GM19455 (cell line): ENCODE results near the gene MAML3.

Experiments used
- ATAC-seq: cut with Tn5 transposase; IDR thresholded peaks from one replicate; pipeline ENCODE4 v1.9.1; 2021; ENCODE audit not compliant: unreplicated experiment

Gene MAML3

DNA sequence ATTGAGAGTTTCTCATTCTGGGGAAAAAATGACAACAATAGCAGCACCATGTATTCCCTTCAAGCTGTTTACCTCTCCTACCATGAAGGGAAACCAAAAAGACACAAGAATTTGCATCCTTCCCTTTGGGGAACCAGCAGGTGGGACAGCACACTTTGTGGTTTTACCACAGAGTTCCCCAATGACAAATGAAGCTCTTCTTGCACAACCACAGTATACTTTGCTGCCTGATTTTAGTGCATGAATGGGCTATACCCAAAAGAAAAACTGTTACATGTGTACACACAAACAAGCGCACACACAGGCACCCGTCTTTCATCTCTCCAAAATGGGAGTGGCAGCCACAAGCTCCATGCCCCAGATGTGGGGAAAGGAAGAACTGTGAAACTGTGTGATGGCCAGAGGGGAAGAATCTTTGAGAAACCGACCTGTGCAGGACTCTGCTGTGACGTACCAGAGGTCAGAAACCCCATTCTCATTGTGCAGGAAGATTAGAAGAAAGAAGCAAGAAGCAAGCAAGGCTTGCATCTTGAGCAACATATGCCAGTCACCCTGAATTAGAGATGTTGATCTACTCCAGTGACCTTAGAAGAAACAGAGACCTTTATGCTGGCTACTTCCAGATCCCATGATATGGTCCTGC, 2.7 kb upstream of the MAML3 start:
- no peak for ATAC-seq

DNA sequence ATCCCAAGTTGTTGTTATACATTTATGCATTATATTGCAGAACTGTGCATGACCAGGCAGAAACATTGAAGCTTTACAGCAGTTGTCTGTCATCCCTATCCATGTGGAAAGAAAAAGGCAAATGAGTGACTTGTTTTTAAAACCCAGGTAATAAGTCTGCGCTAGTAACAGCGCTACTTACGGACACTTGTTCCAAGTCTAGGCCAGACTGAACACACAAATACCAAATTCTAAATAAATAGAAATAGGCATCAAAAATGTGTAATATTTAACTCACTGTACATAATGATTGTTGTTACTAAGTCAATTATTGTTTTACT, 548 bp upstream of the MAML3 start:
- no peak for ATAC-seq

DNA sequence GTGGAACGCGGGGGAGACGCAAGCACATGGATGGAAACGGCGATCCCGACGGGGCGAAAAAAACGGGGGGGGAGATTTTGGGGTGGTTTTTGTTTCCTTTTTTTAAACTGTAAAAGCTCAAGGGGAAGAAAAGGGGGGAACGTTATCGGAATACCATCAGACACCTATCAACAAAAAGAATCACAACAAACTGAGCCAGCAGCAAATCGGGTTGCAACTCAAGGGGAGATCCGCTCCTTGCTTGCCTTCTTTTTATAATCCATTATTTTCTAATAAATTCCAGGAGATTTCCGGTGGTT, 616 bp downstream of the MAML3 start:
- ATAC-seq: no peak

DNA sequence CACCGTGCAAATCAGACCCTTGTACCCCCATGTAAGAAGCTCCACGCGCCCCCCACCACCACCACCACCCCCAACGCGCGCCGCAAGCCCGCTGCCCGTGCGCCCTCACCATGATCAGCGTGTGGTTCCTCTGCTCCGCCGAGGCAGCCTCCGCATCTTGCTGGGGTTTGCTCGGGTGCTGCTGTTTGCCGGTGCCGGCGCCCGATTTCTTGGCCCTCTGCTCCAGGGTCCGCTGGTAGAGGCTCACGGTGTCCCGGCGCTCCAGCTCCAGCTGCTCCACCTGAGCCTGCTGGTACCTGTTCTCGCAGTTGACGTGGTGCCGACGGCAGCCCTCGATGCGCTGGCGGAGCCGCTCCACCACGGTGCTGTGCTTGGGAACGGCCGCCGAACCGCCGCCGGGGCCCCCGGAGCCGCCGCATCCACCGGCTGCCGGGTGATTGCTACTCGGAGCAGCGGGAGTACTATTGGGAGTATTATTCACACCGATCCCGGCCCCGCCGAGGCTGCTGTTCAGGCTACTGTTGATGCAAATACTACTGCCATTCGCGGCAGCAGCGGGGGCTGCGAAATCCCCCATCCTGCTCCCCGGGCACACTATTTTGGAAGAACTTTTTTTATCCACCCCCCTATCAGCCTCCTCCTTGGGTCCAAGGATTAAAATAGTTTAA, 1.1 kb downstream of the MAML3 start:
- no peak for ATAC-seq

DNA sequence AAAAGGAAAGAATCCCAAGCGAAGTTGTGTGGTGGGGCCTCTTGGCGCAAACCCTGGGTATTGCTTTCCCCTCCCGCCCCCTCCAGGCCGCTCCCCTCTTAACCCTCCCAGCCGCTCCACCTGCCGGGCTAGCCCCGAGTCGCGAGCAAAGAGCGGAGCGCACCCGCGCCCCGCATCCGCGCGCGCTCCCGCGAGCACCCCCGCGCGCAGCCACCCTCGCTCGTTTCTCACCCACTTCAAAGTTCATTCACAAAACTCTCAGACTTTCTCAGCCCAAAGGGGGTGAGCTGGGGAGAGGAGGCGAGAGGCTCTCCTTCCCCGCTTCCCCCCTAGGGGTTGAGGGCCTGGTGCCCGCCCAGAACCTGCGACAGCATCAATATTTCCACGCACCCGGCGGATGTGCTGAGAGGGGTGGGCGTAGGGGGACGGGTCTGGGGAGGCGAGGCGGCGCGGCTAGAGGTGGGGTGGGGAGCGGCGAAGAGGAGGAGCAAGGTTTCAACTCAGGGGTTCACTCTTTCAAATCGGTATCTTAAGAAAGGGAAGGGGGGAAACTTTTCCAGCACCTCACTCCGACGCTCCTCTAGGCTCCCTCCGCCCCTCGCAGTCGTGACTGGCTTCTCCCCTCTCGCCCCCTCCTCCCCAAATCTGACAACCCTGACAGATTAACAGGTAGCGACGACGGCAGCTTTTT, 1.8 kb downstream of the MAML3 start:
- no peak for ATAC-seq

DNA sequence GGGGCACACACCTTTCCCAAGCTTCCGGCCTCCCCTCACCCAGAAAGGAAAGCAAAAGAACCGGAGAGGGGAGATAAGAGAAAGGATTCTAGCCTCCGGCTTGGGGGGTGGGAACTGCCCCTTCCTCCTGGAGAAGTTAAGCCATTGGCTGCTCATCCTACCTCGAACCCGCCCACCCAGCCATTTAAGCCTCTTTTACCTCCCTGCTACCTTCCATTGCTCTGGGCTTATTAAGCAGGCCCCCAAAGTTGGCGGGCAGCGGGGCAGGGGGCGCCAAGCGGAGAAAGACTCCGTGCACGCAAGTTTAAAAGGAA, 2.3 kb downstream of the MAML3 start:
- no peak for ATAC-seq

DNA sequence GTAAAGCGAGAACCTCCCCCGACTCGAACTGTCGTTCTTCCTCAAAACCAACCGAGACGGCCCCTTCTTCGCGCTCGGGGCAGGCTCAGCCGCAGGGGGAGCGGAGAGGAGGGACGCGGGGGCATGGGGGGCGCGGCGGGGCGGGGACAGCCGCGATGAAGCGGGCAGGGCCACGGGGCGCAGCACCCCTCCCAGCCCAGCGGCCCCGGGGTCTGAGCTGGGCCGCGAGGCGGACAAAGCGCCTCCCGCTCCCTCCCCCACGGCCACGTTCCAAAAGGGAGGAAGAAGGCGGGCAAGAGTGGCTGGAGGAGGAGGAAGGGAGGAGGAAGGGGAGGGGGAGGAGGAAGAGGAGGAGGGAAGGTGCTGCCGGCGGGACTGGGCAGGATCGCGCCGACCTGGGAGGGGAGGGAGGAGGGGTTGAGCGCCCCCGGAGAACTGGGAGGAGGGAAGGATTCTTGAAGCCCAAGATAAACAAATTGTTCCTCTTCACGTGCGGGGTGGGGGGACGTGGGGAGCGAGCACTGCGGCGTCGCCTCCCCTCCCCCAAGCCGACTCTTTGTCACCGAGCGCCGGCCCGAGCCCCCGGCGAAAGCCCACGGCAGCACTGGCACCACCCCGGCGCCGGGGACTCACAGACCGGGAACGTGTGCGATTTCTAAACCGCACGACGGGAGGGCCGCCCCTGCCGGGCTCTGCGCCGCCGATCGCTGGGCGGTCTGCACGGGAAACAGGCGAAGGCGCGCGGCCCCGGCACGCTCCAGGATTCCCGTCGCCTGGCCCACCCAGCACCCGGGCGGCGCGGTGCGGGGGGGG, 2.9 kb downstream of the MAML3 start:
- ATAC-seq: no peak

DNA sequence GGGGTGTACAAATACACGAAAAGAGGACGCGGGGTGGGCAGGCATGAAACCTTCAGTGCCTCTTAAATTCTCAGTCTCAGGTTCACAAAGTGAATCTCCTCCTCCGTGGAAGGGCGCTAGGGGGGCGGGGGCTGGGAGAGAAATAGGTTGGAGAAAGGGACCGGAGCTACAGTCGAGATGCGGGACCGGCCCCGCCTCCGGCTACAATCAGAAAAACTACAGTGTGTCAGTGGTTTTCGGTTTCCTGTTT, 3.4 kb downstream of the MAML3 start:
- ATAC-seq: no peak

DNA sequence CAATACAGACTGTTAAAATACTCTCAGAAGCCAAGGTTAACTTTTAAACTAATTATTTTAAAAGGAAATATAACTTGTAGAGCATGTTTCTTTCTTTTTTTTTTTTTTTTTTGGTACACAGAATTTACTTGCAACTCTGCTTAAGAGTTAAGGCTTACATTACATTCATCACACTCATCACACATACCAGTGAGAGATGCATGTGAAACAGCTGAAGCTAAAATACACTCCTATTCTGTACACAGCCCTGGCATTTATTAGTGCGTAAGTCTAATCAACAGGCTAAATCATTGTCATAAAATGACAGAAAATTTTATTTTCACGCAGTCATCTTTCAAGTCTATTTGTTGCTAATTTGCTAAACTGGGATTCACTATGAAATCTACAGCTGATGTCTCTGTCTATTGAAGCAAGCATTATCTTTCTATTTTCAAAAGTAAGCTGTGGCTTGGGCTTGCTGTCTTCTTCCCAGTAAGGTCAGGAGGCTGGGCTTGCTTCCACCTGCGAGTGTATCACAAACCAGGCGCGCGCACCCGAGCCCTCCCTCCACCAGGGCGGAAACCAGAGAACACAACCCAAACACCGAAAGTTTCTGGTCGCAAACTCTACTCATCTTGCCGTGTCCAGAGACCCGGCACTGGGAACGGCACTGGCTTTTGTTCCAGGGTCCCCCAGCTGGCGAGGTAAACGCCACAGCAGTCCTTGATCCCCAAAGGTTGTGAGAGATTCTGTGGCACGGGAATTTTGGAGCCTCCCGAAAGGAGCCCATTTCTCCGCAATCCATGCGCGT, 3.9 kb downstream of the MAML3 start:
- ATAC-seq: no peak

DNA sequence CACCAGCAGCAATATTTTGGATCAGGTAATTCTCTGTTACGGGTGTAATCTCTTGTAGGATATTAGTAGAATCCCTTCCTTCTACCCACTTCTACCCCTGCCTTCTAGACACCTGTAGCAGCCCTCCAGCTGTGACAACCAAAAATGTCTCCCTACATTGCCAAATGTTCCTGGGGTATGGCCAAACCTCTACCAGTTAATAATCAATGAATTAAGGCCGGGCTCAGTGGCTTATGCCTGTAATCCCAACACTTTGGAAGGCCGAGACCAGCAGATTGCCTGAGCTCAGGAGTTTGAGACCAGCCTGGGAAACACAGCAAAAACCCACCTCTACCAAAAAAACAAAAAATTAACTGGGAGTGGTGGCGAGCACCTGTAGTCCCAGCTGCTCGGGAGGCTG, 9.9 kb downstream of the MAML3 start:
- no peak for ATAC-seq

DNA sequence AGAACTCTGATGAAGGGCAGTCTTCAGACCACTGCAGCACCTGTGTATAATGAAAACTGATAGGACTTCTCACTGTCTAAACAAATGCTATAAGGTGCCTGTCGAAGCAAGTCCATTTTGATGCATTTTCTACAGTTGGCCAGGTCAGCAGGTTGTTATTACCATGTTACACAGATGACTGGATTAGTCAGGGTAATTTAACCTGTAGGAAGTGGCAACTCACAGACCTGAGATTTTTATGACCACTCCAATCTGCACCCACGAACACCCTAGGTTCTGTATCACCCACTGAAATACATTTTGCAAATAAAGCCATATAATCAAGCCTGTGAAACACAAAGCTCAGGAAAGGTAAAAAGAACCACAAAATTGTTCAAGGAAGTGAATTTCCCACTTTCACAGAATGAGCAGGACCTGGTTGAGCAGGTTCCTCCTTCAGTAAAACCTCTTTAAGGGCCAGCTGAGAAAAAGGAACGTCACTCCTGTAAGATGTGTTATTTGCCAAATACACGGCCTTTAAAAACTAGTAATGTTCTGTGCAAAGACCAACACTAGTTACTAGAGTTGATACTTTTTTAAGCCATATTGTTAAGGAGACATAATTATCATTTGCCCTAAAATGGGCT, 12.7 kb downstream of the MAML3 start:
- no peak for ATAC-seq

DNA sequence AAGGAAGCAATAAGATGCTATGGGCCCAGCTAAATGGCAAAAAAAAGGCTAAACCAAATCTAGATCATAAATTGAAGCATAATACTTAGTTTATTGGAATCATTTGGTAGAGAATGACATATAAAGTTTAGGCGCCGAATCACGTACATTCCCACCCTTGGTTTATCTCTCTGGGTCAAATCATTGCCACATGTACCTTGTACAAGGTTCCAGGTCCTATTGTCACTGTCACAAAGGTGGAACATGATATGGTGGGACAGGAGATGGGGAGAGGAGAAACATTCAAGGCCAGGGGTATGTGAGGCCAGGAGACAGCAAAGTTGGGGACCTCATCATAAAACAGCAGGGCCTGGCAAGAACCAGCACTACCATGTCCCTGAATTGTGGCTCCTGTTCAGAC, 13.4 kb downstream of the MAML3 start:
- no peak for ATAC-seq

DNA sequence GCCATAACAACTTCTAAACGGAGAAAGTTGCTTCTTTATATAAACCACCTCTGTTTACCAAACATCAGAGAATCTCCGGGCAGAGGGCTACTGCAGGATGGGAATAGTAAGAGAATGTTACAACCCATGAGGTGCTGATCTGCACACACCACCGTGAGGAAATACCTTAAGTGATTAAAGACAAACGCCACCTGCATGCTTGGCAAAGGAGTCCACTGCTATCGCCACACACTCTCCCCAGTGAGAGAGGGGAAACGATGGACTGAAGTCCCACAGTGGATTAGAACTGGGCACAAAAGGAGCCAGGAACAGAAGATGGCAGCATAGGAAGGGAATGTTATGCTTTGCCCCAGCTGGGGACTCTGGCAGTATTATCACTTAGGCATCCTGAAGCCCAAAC, 15.6 kb downstream of the MAML3 start:
- no peak for ATAC-seq

DNA sequence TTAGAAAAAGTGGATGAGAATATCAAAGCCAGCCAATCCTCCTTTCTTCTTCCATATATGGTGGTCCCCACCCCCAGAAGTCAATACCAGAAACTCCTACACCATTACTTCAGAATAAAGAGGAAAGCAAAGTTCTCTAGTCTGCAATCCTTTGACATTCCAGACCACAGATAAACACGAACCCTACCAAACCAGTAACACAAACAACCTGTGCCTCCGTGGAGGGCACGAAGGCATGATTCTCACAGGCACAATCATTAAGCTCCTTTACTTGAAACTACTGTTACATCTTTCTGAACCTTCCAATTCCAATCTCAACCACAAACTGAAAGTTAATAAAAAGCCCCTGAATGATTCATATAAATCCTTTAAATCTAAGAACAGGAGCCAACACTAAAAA, 16.3 kb downstream of the MAML3 start:
- no peak for ATAC-seq

DNA sequence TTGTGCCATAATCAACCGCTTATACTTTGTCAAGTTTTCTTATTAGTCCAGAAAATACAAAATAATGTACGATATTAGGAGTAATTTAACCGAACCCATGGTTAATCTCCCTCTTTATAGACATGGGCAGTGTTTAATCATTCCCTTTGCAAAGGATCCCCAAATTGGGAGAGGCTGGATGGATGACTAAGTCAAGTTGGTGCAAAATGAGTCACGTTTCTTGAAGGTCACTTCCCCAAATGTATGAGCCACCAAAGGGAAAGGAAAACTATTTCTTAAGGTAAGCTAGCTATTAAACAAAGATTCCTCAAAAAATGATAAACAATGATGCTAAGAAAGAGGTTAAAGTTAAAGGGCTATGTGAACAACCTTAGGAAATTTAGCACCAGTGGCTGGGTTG, 17.5 kb downstream of the MAML3 start:
- ATAC-seq: no peak

DNA sequence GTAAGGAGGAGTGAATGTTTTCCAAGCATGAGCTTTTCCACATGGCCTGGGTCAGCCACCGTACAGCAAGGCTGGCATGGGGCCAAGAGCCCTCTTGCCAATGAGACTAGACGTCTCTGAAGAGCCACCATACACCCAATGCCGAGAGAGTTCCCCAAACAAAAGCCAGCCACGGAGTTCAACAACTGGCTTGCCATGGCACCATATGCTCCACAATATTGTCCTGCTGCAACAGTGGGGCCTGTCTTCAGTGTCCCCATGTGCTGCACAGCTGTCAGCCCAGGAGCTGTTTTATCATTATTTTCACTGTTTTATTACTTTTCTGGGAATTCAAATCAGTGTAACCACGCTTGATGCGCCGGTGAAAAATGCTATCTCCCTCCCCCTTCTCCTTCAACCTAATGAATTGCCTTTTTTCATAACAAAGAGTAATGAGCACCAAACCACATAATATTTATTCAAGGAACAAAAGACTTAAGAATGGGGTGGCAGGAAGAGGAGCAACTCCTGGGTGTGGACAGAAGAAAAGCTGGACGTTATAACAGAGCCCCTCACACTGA, 18.4 kb downstream of the MAML3 start:
- ATAC-seq: no peak

DNA sequence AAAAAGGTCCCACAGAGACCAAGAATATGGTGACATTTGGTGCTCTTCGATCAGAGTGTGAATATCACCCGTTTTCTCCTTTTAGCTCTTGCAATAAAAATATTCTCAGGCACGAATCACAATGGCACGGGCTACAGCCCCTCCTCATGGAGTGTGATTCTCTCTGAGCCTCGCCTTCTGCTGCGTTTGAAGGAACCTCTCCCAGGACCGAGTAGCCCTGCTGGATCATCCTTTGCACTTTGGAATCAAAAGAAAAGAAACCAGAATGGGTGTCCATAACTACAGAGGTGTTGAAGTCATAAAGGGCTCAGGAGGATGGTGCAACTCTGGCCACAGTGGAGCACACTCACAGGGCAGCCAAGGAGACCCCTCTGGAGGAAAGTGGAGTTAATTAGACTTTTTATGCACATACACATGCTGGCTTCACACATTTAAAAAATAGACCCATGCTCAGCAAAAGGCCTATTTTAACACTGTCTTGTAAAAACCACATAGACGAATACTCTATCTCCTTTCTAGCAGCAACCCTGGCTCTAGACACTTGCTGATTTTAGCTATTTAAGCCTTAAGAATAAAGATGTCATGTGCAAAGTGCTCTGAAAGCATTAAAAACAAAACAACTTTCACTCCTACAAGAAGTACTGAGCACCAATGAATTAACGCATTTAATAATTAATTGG, 19.1 kb downstream of the MAML3 start:
- no peak for ATAC-seq

DNA sequence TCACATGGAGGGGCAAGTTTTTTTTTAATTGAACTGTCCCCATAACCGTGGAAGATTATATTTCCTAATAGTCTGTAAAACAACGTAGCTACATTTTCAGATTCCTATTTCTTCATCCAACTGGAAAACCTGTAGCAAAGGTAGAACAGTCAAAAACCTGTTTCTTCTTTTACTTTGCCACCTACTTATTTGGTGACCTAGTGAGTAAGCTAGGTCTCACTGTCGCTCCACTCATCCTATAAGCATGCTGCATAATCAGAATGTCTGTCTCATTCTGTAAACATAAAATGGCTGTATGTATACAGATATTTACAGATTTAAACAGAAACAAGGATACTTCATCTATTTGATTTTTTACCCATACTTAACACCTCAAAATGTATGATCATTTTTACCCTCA, 20.4 kb downstream of the MAML3 start:
- no peak for ATAC-seq

DNA sequence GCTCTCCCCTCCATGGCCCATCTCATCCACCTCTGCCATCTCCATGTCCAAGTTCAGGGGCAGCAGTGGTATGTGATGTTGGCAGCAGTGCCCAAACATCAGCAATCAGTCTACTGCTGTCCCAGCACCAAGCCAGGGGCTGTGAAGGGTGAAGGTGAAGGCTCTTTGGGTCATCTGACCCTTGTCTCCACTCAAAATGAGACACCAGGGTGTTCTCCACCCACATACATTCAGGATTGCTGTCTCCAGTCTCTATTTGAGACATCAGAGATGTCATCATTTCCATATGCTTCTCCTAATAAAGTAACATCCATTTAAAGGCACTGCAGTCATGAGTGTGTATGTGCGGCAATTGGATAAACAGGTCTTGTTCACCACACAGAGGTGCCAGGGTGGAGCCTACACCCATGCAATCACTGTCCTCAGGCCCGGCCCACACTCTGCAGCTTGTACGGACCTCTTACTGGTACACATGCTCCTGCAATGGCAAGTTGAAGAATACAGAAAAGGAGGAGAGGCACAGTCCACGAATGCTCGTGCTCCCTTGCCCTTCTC, 22.2 kb downstream of the MAML3 start:
- no peak for ATAC-seq

DNA sequence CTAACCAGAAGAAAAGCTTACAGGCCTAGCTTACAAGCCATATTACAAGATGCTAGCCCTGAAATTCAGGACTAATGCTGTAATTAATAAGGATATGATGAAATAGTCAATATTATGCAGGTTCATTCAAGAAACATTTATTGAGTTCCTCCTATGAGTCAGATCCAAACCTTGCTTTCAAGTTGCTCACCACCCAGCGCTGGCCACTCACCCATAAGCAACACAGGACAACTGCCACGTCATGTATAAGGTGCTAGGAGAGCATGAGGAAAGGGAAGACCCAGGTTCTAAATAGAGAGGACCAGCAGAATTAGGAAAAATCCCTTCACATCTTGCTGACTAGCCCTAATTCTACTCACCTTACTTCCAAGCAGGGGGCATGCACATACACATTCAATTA, 23.3 kb downstream of the MAML3 start:
- no peak for ATAC-seq
